Diencephalon (tissue), 1 donor: ENCODE data around the gene KIAA0586. TPM values are rescaled to one million over a fixed set of nuclear protein-coding genes. Genes with fewer than 3 reads are reported as not detected.

ENCODE experiments used
- small RNA-seq: library from RNA; depleted of rRNA; stranded (forward); fragments of <200 nt; gene quantifications from one replicate; pipeline ENCODE3, GENCODE V24; 2014
- total RNA-seq: library from RNA; depleted of rRNA; stranded (reverse); fragments of >200 nt; gene quantifications from one replicate; pipeline ENCODE4 v1.2.3, GENCODE V29; 2014

The KIAA0586 gene
- 27.5 TPM for total RNA-seq

GRCh38 chr14:58427281-58428117 is at the start of gene KIAA0586, which contains the start of gene TIMM9:
KIAA0586 (plus strand) TSS chr14:58427719; CDS start chr14:58428265, 546 bp downstream.
TIMM9 (minus strand) TSS chr14:58427531; CDS start chr14:58411945, 15,586 bp downstream.

GRCh38 chr14:58395812-58396788 is 31.4 kb upstream of the KIAA0586 start, which contains the start of gene TOMM20L:
TOMM20L (plus strand) TSS chr14:58395930; CDS start chr14:58395958, 28 bp downstream.

Small RNAs within 50 kb of the gene (small RNA-seq; reads per million reads assigned to genes)
- gene HSBP1P1 (not detected), gene RF00019 (not detected)

Other genes starting within 250 kb of the KIAA0586 start
- 122 TPM for gene ACTR10, start 227.6 kb upstream of the KIAA0586 start, total RNA-seq
- 71.3 TPM for gene PSMA3, start 182.9 kb upstream of the KIAA0586 start, total RNA-seq
- gene ARID4A, start 129.2 kb upstream of the KIAA0586 start, total RNA-seq, result 55.4 TPM
- gene TOMM20L, start 31.8 kb upstream of the KIAA0586 start, total RNA-seq, result not detected
- 25.1 TPM for gene TIMM9, start 188 bp upstream of the KIAA0586 start, total RNA-seq
- gene DACT1, start 210.2 kb downstream of the KIAA0586 start, total RNA-seq, result 37.8 TPM